A549 (cell line): ENCODE data around the gene ZNF320. TPM values are rescaled to one million over a fixed set of nuclear protein-coding genes. Genes with fewer than 3 reads are reported as not detected.
"Not testable (repeated sequence)": the region's sequence is repeated elsewhere in the genome, so short reads cannot be mapped to it uniquely, and the experiment has no call there.

ENCODE experiments used
- ATAC-seq, 2 experiments: fragments of 200-7000 bp in 1 of 2; fragments of >200 bp in 1 of 2; cut with Nextera tagmentation in 1 of 2; cut with Tn5 transposase in 1 of 2; 3 replicates each; pipeline versions ENCODE4 v1.8.0 to v1.9.1; 2018 to 2020; ENCODE audit warnings: mild to moderate bottlenecking in 1 of 2, moderate library complexity in 1 of 2
- CTCF ChIA-PET: fragments of 300-600 bp; sonication (Branson Sonifier 250); formaldehyde crosslinking; extraction: SDS; loops from one replicate; lab custom pipeline; 2021; ENCODE audit warnings: antibody characterized with exemption, inconsistent platforms; lab: Yijun Ruan, JAX
- POLR2A ChIA-PET: fragments of 350-600 bp; formaldehyde crosslinking; extraction: SDS; loops from one replicate; lab custom pipeline; 2021; ENCODE audit warnings: antibody characterized with exemption, inconsistent platforms; lab: Yijun Ruan, JAX
- DNase-seq, 2 experiments: peaks; one replicate each; pipeline versions ENCODE4 v3.0.0 to v3.0.0-alpha.2; 2011 to 2016; ENCODE audit warnings: low read depth in 1 of 2, low spot score in 1 of 2
- FAIRE-seq: peaks from 2 replicates; lab custom pipeline; 2011; peaks lifted over from hg19 to GRCh38; lab: Jason Lieb, UNC
- H3K27ac ChIP-seq, 2 experiments: fragments of >200 bp; sonication (Bioruptor Twin); formaldehyde crosslinking; 3 replicates each; pipeline ENCODE4 v1.5.1; 2016 to 2017
- H3K4me1 ChIP-seq: fragments of >200 bp; sonication (Bioruptor Twin); formaldehyde crosslinking; 3 replicates; pipeline ENCODE4 v1.6.1; 2016
- H3K4me2 ChIP-seq: fragments of >200 bp; sonication (Bioruptor Twin); formaldehyde crosslinking; 3 replicates; pipeline ENCODE4 v1.6.1; 2016
- H3K4me3 ChIP-seq: fragments of >200 bp; sonication (Bioruptor Twin); formaldehyde crosslinking; 3 replicates; pipeline ENCODE4 v1.5.1; 2016
- H3K9me3 ChIP-seq: fragments of >200 bp; sonication (Bioruptor Twin); formaldehyde crosslinking; 3 replicates; pipeline ENCODE4 v1.6.1; 2016
- ATOH8 ChIP-seq: fragments of 250-450 bp; sonication (Bioruptor Pico); IDR thresholded peaks from 2 replicates; pipeline ENCODE4 v1.5.0; 2020; ENCODE audit warnings: low read depth, mild to moderate bottlenecking, moderate library complexity
- CBX2 ChIP-seq: fragments of 200-600 bp; sonication (generic); IDR thresholded peaks from 2 replicates; pipeline ENCODE4 v1.6.1; 2016; ENCODE audit warnings: low read depth, mild to moderate bottlenecking, borderline replicate concordance
- E2F6 ChIP-seq: IDR thresholded peaks from 2 replicates; pipeline ENCODE4 v1.6.1; 2012; ENCODE audit warnings: low read depth, borderline replicate concordance
- EHMT2 ChIP-seq: fragments of 200-600 bp; sonication (generic); IDR thresholded peaks from 2 replicates; pipeline ENCODE4 v1.6.1; 2016; ENCODE audit warnings: antibody characterized with exemption, low read depth, mild to moderate bottlenecking, moderate library complexity
- EP300 ChIP-seq, 2 experiments: fragments of >200 bp; sonication (Bioruptor Twin); formaldehyde crosslinking; IDR thresholded peaks; 2 replicates in 1 of 2; 3 replicates in 1 of 2; pipeline ENCODE4 v1.6.1; 2016 to 2017
- ESRRA ChIP-seq: fragments of 150-350 bp; IDR thresholded peaks from 2 replicates; pipeline ENCODE4 v1.6.1; 2014; ENCODE audit warnings: mild to moderate bottlenecking, low read length, borderline replicate concordance
- GATA3 ChIP-seq: IDR thresholded peaks from 2 replicates; pipeline ENCODE4 v1.6.1; 2012; ENCODE audit warnings: borderline replicate concordance
- HMGXB4 ChIP-seq: fragments of 250-450 bp; sonication (Bioruptor Pico); IDR thresholded peaks from 2 replicates; pipeline ENCODE4 v1.5.0; 2021; ENCODE audit warnings: mild to moderate bottlenecking, moderate library complexity, borderline replicate concordance
- JUNB ChIP-seq: fragments of >200 bp; sonication (Bioruptor Twin); formaldehyde crosslinking; IDR thresholded peaks from 2 replicates; pipeline ENCODE4 v1.6.1; 2016
- KDM1A ChIP-seq: fragments of 200-600 bp; sonication (generic); IDR thresholded peaks from 2 replicates; pipeline ENCODE4 v1.6.1; 2016; ENCODE audit warnings: low read depth, mild to moderate bottlenecking
- KDM5A ChIP-seq: fragments of 200-600 bp; sonication (generic); IDR thresholded peaks from 2 replicates; pipeline ENCODE4 v1.6.1; 2016; ENCODE audit warnings: antibody characterized with exemption, mild to moderate bottlenecking
- MAZ ChIP-seq: fragments of 150-350 bp; IDR thresholded peaks from 2 replicates; pipeline ENCODE4 v1.6.1; 2014; ENCODE audit warnings: antibody characterized with exemption, low read depth, low read length, borderline replicate concordance
- NFE2L2 ChIP-seq: fragments of 150-350 bp; conservative IDR thresholded peaks from 2 replicates; pipeline ENCODE4 v1.6.1; 2014; ENCODE audit warnings: low read length
- NPAS2 ChIP-seq: fragments of 250-450 bp; sonication (Bioruptor Pico); IDR thresholded peaks from 2 replicates; pipeline ENCODE4 v1.8.0; 2022; ENCODE audit warnings: mild to moderate bottlenecking, moderate library complexity, borderline replicate concordance
- POLR2AphosphoS2 ChIP-seq: conservative IDR thresholded peaks from 2 replicates; pipeline ENCODE4 v1.6.1; 2012; ENCODE audit warnings: low read length, improper control_type of control experiment, inconsistent platforms
- ZC3H11A ChIP-seq: fragments of 450-650 bp; IDR thresholded peaks from 2 replicates; pipeline ENCODE4 v1.6.1; 2014; ENCODE audit warnings: antibody characterized with exemption, mild to moderate bottlenecking
- ZFP36 ChIP-seq: fragments of 450-650 bp; IDR thresholded peaks from 2 replicates; pipeline ENCODE4 v1.6.1; 2014; ENCODE audit warnings: borderline replicate concordance; ENCODE audit not compliant: partially characterized antibody
- WGBS: methylation state at CpG from one replicate; pipeline ENCODE4 v1.1.6; 2017; ENCODE audit errors: missing lambda C conversion rate; 5-methylcytosine and 5-hydroxymethylcytosine counted together
- polyA plus RNA-seq, 4 experiments: library from polyadenylated mRNA; depleted of rRNA in 3 of 4; stranded (reverse); fragments of >200 nt; fragmentation: RNase III in 1 of 4; extraction: RNeasy Plus Mini Kit Qiagen cat#74134 plus additional on column Dnase treatment in 1 of 4; gene quantifications; 2 replicates in 3 of 4; 3 replicates in 1 of 4; pipeline ENCODE4 v1.2.3, GENCODE V29; 2011 to 2017

Gene ZNF320
- polyA plus RNA-seq, 2 of the 4 experiments (the other 2 are of a cell fraction), result not detected

GRCh38 chr19:52922841-52923777 lies 25.7 kb upstream of the ZNF320 start, which contains the start of gene ZNF888:
TSS of gene ZNF888 (minus strand) at chr19:52923428. CDS start at chr19:52917873, 5,555 bp downstream.
- no peak; a peak in 1 of 6 replicates for ATAC-seq
- POLR2A ChIA-PET, result no interaction called here
- H3K4me2 ChIP-seq, result no peak within 1 kb of the TSS
- CTCF ChIA-PET, result no interaction called here
- no peak within 1 kb of the TSS for H3K4me3 ChIP-seq
- no peaks in the 10 kb centered on the region for H3K4me1 ChIP-seq
- no peak for TF ChIP-seq E2F6
- TF ChIP-seq ZC3H11A, result no peak
- no peak for TF ChIP-seq EHMT2
- no peak for TF ChIP-seq HMGXB4 (CRISPR knock-in tag)
- TF ChIP-seq GATA3, result no peak
- TF ChIP-seq NPAS2 (CRISPR knock-in tag), result no peak
- TF ChIP-seq, all 56 proteins: peak for 0
- FAIRE-seq, result no peak
- peaks cover 23% of the 10 kb centered on the region for H3K9me3 ChIP-seq
- H3K27ac ChIP-seq, result no peak within 1 kb of the TSS
- no peak for DNase-seq
- WGBS, result 12% methylated on average over 40 of the region's 55 CpGs

GRCh38 chr19:52917531-52917930 lies 20.1 kb upstream of the ZNF320 start:
- POLR2A ChIA-PET, result no interaction called here
- H3K4me3 ChIP-seq, result no peak overlapping the region
- no peak overlapping the region for H3K27ac ChIP-seq
- CTCF ChIA-PET, result no interaction called here
- ATAC-seq, result no peak
- no peaks in the 10 kb centered on the region for H3K4me1 ChIP-seq
- DNase-seq, result no peak
- FAIRE-seq, result no peak
- H3K9me3 ChIP-seq, result peaks cover 29% of the 10 kb centered on the region
- WGBS, result 16% methylated on average over 5 of the region's 5 CpGs
- TF ChIP-seq MAZ (no peak), EP300 (IDR thresholded peaks at IDR 0.05) (no peak), ESRRA (no peak), CBX2 (no peak), KDM5A (no peak), JUNB (no peak), KDM1A (no peak), NFE2L2 (no peak), ZFP36 (no peak), POLR2AphosphoS2 (no peak), ATOH8 (CRISPR knock-in tag) (no peak)
- H3K4me2 ChIP-seq, result no peak overlapping the region

GRCh38 chr19:52910648-52911047 lies 13.2 kb upstream of the ZNF320 start:
- WGBS, result 33% methylated on average over 1 of the region's 1 CpG
- Histone ChIP-seq H3K4me1 (no peaks in the 10 kb centered on the region), H3K9me3 (peaks cover 46% of the 10 kb centered on the region), H3K27ac (no peak overlapping the region), H3K4me3 (no peak overlapping the region), H3K4me2 (no peak overlapping the region)
- no peak for TF ChIP-seq KDM5A
- DNase-seq (no peak), FAIRE-seq (no peak), ATAC-seq (no peak)
- ChIA-PET POLR2A (no interaction called here), CTCF (no interaction called here)

- H3K4me3 ChIP-seq, POLR2A ChIA-PET, ATAC-seq, H3K4me2 ChIP-seq, H3K27ac ChIP-seq, H3K4me1 ChIP-seq, CTCF ChIA-PET, DNase-seq, FAIRE-seq: not testable (repeated sequence)
- 19% methylated on average over 16 of the region's 16 CpGs for WGBS
- peaks cover 39% of the 10 kb centered on the region for H3K9me3 ChIP-seq
Measured at GRCh38 chr19:52904052-52904780, 6.8 kb upstream of the ZNF320 start.
